Trophoblast cell (in vitro differentiated cells and primary cell): ENCODE data around the gene LPIN1.

ENCODE experiments used
- DNase-seq, 2 donors: peaks; one replicate each; pipeline ENCODE4 v3.0.0-alpha.2; 2016
- H2AFZ ChIP-seq: 2 replicates; pipeline ENCODE4 v1.6.1; 2013; ENCODE audit warnings: low read length, moderate library complexity, mild to moderate bottlenecking; ENCODE audit not compliant: insufficient read depth, poor library complexity
- H2AK5ac ChIP-seq: 2 replicates; pipeline ENCODE4 v1.6.1; 2013; ENCODE audit warnings: mild to moderate bottlenecking, low read length
- H2BK120ac ChIP-seq: 2 replicates; pipeline ENCODE4 v1.6.1; 2013; ENCODE audit warnings: low read length, mild to moderate bottlenecking, moderate library complexity; ENCODE audit not compliant: insufficient read depth, poor library complexity
- H2BK12ac ChIP-seq: 2 replicates; pipeline ENCODE4 v1.6.1; 2013; ENCODE audit warnings: mild to moderate bottlenecking, low read length, moderate library complexity
- H2BK5ac ChIP-seq: 2 replicates; pipeline ENCODE4 v1.6.1; 2013; ENCODE audit warnings: low read length, low read depth, moderate library complexity, mild to moderate bottlenecking; ENCODE audit not compliant: poor library complexity
- H3K14ac ChIP-seq: 2 replicates; pipeline ENCODE4 v1.6.1; 2013; ENCODE audit warnings: mild to moderate bottlenecking, low read length
- H3K18ac ChIP-seq: 2 replicates; pipeline ENCODE4 v1.6.1; 2013; ENCODE audit warnings: mild to moderate bottlenecking, low read length
- H3K23ac ChIP-seq: 2 replicates; pipeline ENCODE4 v1.6.1; 2013; ENCODE audit warnings: low read length
- H3K27ac ChIP-seq: 2 replicates; pipeline ENCODE4 v1.5.1; 2013; ENCODE audit warnings: low read depth, mild to moderate bottlenecking, inconsistent platforms, low read length, moderate library complexity
- H3K27me3 ChIP-seq: 2 replicates; pipeline ENCODE4 v1.6.1; 2013; ENCODE audit warnings: inconsistent platforms, mild to moderate bottlenecking, low read length, moderate library complexity; ENCODE audit not compliant: insufficient read depth
- H3K36me3 ChIP-seq, 2 experiments: 1 replicate in 1 of 2; 2 replicates in 1 of 2; pipeline ENCODE4 v1.6.1; 2013; ENCODE audit warnings: low read length in 2 of 2, mild to moderate bottlenecking in 2 of 2, moderate library complexity in 1 of 2; ENCODE audit not compliant: insufficient read depth in 2 of 2, control insufficient read depth in 1 of 2
- H3K4ac ChIP-seq: 2 replicates; pipeline ENCODE4 v1.6.1; 2013; ENCODE audit warnings: low read depth, mild to moderate bottlenecking, low read length, moderate library complexity
- H3K4me1 ChIP-seq, 2 experiments: 1 replicate in 1 of 2; 2 replicates in 1 of 2; pipeline ENCODE4 v1.6.1; 2013; ENCODE audit warnings: low read length in 2 of 2, mild to moderate bottlenecking in 2 of 2, moderate library complexity in 1 of 2; ENCODE audit not compliant: insufficient read depth in 2 of 2, control insufficient read depth in 1 of 2
- H3K4me2 ChIP-seq: 2 replicates; pipeline ENCODE4 v1.6.1; 2013; ENCODE audit warnings: inconsistent platforms, mild to moderate bottlenecking, low read length, moderate library complexity
- H3K4me3 ChIP-seq: 2 replicates; pipeline ENCODE4 v1.5.1; 2013; ENCODE audit warnings: mild to moderate bottlenecking, low read depth, low read length, inconsistent platforms
- H3K79me1 ChIP-seq: one replicate; pipeline ENCODE4 v1.6.1; 2013; ENCODE audit warnings: low read length
- H3K79me2 ChIP-seq: 2 replicates; pipeline ENCODE4 v1.6.1; 2013; ENCODE audit warnings: low read length, mild to moderate bottlenecking; ENCODE audit not compliant: control insufficient read depth, insufficient read depth, poor library complexity
- H3K9ac ChIP-seq: 2 replicates; pipeline ENCODE4 v1.6.1; 2013; ENCODE audit warnings: mild to moderate bottlenecking, low read length
- H3K9me3 ChIP-seq: 2 replicates; pipeline ENCODE4 v1.6.1; 2013; ENCODE audit warnings: low read depth, mild to moderate bottlenecking, control low read depth, inconsistent platforms, low read length; ENCODE audit not compliant: insufficient read depth
- H4K12ac ChIP-seq: 2 replicates; pipeline ENCODE4 v1.6.1; 2013; ENCODE audit warnings: low read depth, mild to moderate bottlenecking, low read length, moderate library complexity
- H4K8ac ChIP-seq: 2 replicates; pipeline ENCODE4 v1.6.1; 2013; ENCODE audit warnings: low read depth, mild to moderate bottlenecking, low read length, moderate library complexity
- H4K91ac ChIP-seq: one replicate; pipeline ENCODE4 v1.6.1; 2013; ENCODE audit warnings: low read depth, mild to moderate bottlenecking, low read length, moderate library complexity
- WGBS: extraction: QIAGEN DNeasy Blood & Tissue Kit; methylation state at CpG from one replicate; pipeline ENCODE4 v1.1.7; 2013; ENCODE audit warnings: missing lambda C conversion rate; ENCODE audit not compliant: insufficient read length, insufficient coverage; ENCODE audit errors: extremely low coverage; 5-methylcytosine and 5-hydroxymethylcytosine counted together

LPIN1 gene

GRCh38 chr2:11711354-11711716 is 35.1 kb upstream of the LPIN1 start:
- Histone ChIP-seq H2BK5ac (no peak overlapping the region), H3K23ac (no peak overlapping the region), H4K12ac (no peak overlapping the region), H3K79me1 (no peaks in the 10 kb centered on the region), H2AFZ (no peak overlapping the region), H3K36me3 (no peaks in the 10 kb centered on the region), H2AK5ac (no peak overlapping the region), H2BK12ac (no peak overlapping the region), H3K4me1 (no peaks in the 10 kb centered on the region), H3K27ac (no peak overlapping the region), H3K4ac (no peak overlapping the region), H3K4me3 (no peak overlapping the region), H2BK120ac (no peak overlapping the region), H3K18ac (no peak overlapping the region), H3K4me2 (no peak overlapping the region), H3K79me2 (no peaks in the 10 kb centered on the region), H3K9ac (no peak overlapping the region), H3K9me3 (no peaks in the 10 kb centered on the region), H3K27me3 (no peaks in the 10 kb centered on the region), H3K14ac (no peak overlapping the region), H4K8ac (no peak overlapping the region), H4K91ac (no peak overlapping the region)
- no CpG with 5 or more reads among the region's 1 CpG for WGBS
- no peak for DNase-seq

- Histone ChIP-seq H3K27me3 (no peaks in the 10 kb centered on the region), H3K9me3 (no peaks in the 10 kb centered on the region), H3K4ac (no peak overlapping the region), H3K23ac (no peak overlapping the region), H4K8ac (no peak overlapping the region), H2BK120ac (no peak overlapping the region), H3K4me1 (no peaks in the 10 kb centered on the region), H2AFZ (no peak overlapping the region), H2AK5ac (no peak overlapping the region), H2BK12ac (no peak overlapping the region), H3K79me1 (no peaks in the 10 kb centered on the region), H4K12ac (no peak overlapping the region), H4K91ac (no peak overlapping the region), H3K4me3 (no peak overlapping the region), H3K36me3 (no peaks in the 10 kb centered on the region), H3K9ac (no peak overlapping the region), H3K14ac (no peak overlapping the region), H2BK5ac (no peak overlapping the region), H3K18ac (no peak overlapping the region), H3K79me2 (no peaks in the 10 kb centered on the region), H3K27ac (no peak overlapping the region), H3K4me2 (no peak overlapping the region)
- no CpG with 5 or more reads among the region's 8 CpGs for WGBS
- DNase-seq: no peak
Observed at GRCh38 chr2:11711751-11712150, 34.7 kb upstream of the LPIN1 start.

- Histone ChIP-seq H2BK5ac (no peak overlapping the region), H3K14ac (no peak overlapping the region), H3K18ac (no peak overlapping the region), H3K23ac (no peak overlapping the region), H3K4me3 (no peak overlapping the region), H4K8ac (no peak overlapping the region), H3K27me3 (no peaks in the 10 kb centered on the region), H3K4me1 (no peaks in the 10 kb centered on the region), H2AFZ (no peak overlapping the region), H2AK5ac (no peak overlapping the region), H4K91ac (no peak overlapping the region), H3K27ac (no peak overlapping the region), H3K4ac (no peak overlapping the region), H3K9ac (no peak overlapping the region), H3K9me3 (no peaks in the 10 kb centered on the region), H3K79me2 (no peaks in the 10 kb centered on the region), H3K4me2 (no peak overlapping the region), H3K36me3 (no peaks in the 10 kb centered on the region), H3K79me1 (no peaks in the 10 kb centered on the region), H4K12ac (no peak overlapping the region), H2BK12ac (no peak overlapping the region), H2BK120ac (no peak overlapping the region)
- no peak for DNase-seq
- no CpG with 5 or more reads among the region's 2 CpGs for WGBS
Observed at GRCh38 chr2:11712866-11713265, 33.6 kb upstream of the LPIN1 start.

- no peak overlapping the region for H3K27ac ChIP-seq
- H3K36me3 ChIP-seq: no peaks in the 10 kb centered on the region
- no peak overlapping the region for H3K18ac ChIP-seq
- no peak overlapping the region for H4K12ac ChIP-seq
- H4K8ac ChIP-seq: no peak overlapping the region
- no CpG with 5 or more reads among the region's 7 CpGs for WGBS
- no peak overlapping the region for H2BK5ac ChIP-seq
- DNase-seq: no peak
- H2AFZ ChIP-seq: no peak overlapping the region
- H2AK5ac ChIP-seq: no peak overlapping the region
- no peak overlapping the region for H4K91ac ChIP-seq
- no peaks in the 10 kb centered on the region for H3K4me1 ChIP-seq
- H2BK120ac ChIP-seq: no peak overlapping the region
- no peak overlapping the region for H3K14ac ChIP-seq
- no peak overlapping the region for H3K4me2 ChIP-seq
- no peak overlapping the region for H3K23ac ChIP-seq
- no peak overlapping the region for H3K4me3 ChIP-seq
- no peaks in the 10 kb centered on the region for H3K79me2 ChIP-seq
- H2BK12ac ChIP-seq: no peak overlapping the region
- no peaks in the 10 kb centered on the region for H3K9me3 ChIP-seq
- no peak overlapping the region for H3K9ac ChIP-seq
- H3K27me3 ChIP-seq: no peaks in the 10 kb centered on the region
- H3K4ac ChIP-seq: no peak overlapping the region
- no peaks in the 10 kb centered on the region for H3K79me1 ChIP-seq
Observed at GRCh38 chr2:11713815-11714214, 32.6 kb upstream of the LPIN1 start.
